GM18951 (cell line): Measurements from ENCODE around the gene LY6G6D.

ENCODE experiments used
- POLR2A ChIP-seq: IDR thresholded peaks from 4 replicates; pipeline ENCODE4 v1.6.1; 2011; ENCODE audit warnings: mild to moderate bottlenecking; ENCODE audit not compliant: insufficient read length, insufficient read depth; ENCODE audit errors: extremely low read depth
- in situ Hi-C: fragments of 300-500 bp; cut with MboI; formaldehyde crosslinking; loops from one replicate; pipeline ENCODE4 v1.12.0; 2022; ENCODE audit warnings: low sequenced_read_pairs, mixed read lengths, inconsistent platforms; ENCODE audit not compliant: unreplicated experiment

LY6G6D gene

GRCh38 chr6:31762878-31763618 lies 47.9 kb downstream of the LY6G6D start:
- in situ Hi-C loops, result no loop called here

GRCh38 chr6:31763619-31763940 lies 48.4 kb downstream of the LY6G6D start:
- TF ChIP-seq POLR2A, result no peak
- in situ Hi-C loops, result no loop called here

More at GRCh38 chr6:31762878-31763618, 47.9 kb downstream of the LY6G6D start:
- no peak for TF ChIP-seq POLR2A

DNA sequence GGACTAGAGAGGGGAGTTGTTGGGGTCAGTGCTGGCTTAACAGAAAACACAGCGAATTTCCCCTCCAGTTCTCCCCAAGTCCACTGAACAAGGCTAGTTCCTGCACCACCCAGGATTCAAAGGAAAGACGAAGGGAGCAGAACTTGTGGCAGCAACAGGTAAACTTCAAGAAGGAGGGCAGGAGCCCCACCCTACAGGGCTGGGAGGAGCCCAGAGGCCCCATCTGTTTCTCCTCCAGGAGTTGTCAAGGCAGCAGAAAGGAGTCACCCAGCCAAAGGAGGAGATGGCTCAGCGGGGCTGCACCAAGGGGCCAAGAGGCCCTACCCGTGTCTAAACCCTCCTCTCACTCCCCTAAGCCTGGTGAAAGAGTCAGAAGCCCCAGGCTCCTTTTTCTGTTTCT lies 49.0 kb downstream of the LY6G6D start:
- TF ChIP-seq POLR2A, result no peak
- in situ Hi-C loops, result no loop called here

DNA sequence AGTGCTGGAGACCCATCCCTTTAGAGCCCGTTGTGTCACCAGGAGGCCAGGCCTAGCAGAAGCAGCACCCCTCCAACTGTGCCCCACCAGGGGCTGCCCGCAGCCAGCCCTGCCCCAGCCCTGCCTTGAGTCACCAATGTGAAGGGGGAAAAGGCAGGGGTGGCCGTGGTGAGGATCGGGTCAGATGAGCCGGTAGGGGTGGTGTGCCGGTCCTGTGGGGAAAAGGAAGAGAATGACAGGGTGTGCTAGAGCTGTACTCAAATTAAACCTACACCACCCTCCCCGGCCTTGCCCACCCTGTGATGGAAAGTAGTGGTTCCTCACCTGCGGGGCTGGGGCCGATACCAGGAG lies 50.4 kb downstream of the LY6G6D start:
- in situ Hi-C loops, result no loop called here
- no peak for TF ChIP-seq POLR2A

- in situ Hi-C loops, result no loop called here
- no peak for TF ChIP-seq POLR2A
Observed at GRCh38 chr6:31765910-31766794, 51.0 kb downstream of the LY6G6D start.

DNA sequence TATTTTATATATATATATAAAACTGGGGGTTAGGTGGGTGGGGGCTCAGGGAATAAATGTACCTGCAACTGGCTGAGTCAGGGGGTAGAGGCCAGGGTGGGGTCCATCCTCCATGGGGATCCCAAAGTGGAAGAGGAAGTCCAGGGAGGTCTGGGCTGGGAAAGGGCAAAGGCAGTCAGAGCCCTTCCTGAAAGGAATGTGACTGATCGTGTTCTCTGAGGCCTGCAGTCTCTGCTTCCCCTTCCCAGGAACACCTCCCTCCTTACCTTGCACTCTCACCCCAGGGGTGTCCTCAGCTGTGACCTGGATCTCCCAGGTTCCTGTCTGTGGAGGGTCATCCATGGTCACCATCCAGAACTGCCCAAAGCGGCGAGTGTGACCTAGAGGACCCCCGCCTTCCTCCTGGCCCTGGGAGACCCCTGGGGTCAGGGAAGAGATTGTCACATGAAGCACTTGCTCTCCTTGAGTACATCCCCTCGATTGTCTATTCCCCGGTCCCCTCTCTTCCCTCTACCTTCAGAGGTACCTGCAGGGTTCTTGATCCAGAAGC lies 52.0 kb downstream of the LY6G6D start:
- in situ Hi-C loops, result no loop called here
- TF ChIP-seq POLR2A, result no peak
